Activated B cell treated with CpG ODN at 0.5 μM for 24 hours (primary cell): Measurements from ENCODE around the gene LHX2. TPM values are rescaled to one million over a fixed set of nuclear protein-coding genes. Genes with fewer than 3 reads are reported as not detected.

Source experiments
- ATAC-seq: fragments of 200-7000 bp; cut with Tn5 transposase; one replicate; pipeline ENCODE4 v1.10.0; 2021; ENCODE audit warnings: low read depth, mild to moderate bottlenecking, moderate library complexity
- CTCF ChIA-PET: fragments of 350-600 bp; sonication (Branson Sonifier 250); formaldehyde crosslinking; loops from one replicate; lab custom pipeline; 2021; ENCODE audit warnings: antibody characterized with exemption; lab: Charles Lee
- POLR2A ChIA-PET: fragments of 350-600 bp; sonication (Branson Sonifier 250); formaldehyde crosslinking; loops from one replicate; lab custom pipeline; 2021; ENCODE audit warnings: antibody characterized with exemption; lab: Charles Lee
- DNase-seq: peaks from one replicate; pipeline ENCODE4 v3.0.0; 2022
- H3K27ac Mint-ChIP-seq: one replicate; pipeline ENCODE4 v1.8.0; 2020; ENCODE audit warnings: mixed read lengths
- H3K27me3 Mint-ChIP-seq: one replicate; pipeline ENCODE4 v1.8.0; 2021; ENCODE audit warnings: mixed read lengths
- H3K36me3 Mint-ChIP-seq: one replicate; pipeline ENCODE4 v1.8.0; 2021; ENCODE audit warnings: low read depth, mixed read lengths
- H3K4me1 Mint-ChIP-seq: one replicate; pipeline ENCODE4 v1.8.0; 2021; ENCODE audit warnings: mixed read lengths
- H3K4me3 Mint-ChIP-seq: one replicate; pipeline ENCODE4 v1.8.0; 2020; ENCODE audit warnings: mild to moderate bottlenecking, mixed read lengths
- H3K9me3 Mint-ChIP-seq: one replicate; pipeline ENCODE4 v1.8.0; 2020; ENCODE audit warnings: mixed read lengths
- CTCF ChIP-seq: fragments of 200-600 bp; IDR thresholded peaks from one replicate; pipeline ENCODE4 v1.8.0; 2022; ENCODE audit warnings: antibody characterized with exemption, mild to moderate bottlenecking
- intact Hi-C: fragments of 100-400 bp; cut with micrococcal nuclease; formaldehyde crosslinking; loops from one replicate; pipeline ENCODE4 v1.15.1; 2024
- total RNA-seq: library from RNA; stranded (reverse); gene quantifications from 2 replicates; pipeline ENCODE4 v1.2.3, GENCODE V29; 2022

LHX2 gene
- total RNA-seq, 1 donor from 2014 or later, result not detected

GRCh38 chr9:124017051-124017928, 5.7 kb downstream of the LHX2 start:
- Mint-ChIP-seq H3K9me3 (peaks cover 3% of the 10 kb centered on the region), H3K4me3 (peak overlapping the region; percentile 57), H3K36me3 (no peaks in the 10 kb centered on the region), H3K27ac (peak overlapping the region; percentile 37), H3K27me3 (peaks cover 66% of the 10 kb centered on the region), H3K4me1 (peaks cover 46% of the 10 kb centered on the region)
- POLR2A ChIA-PET, result interaction anchor here (1.2 kb wide), 1 partner anchor 20 kb away, joined by 3 read pairs; no protein-coding TSS in a partner anchor
- no peak for DNase-seq
- no peak for TF ChIP-seq CTCF
- CTCF ChIA-PET, result no interaction called here
- intact Hi-C loops, result no loop called here
- no peak for ATAC-seq

GRCh38 chr9:124017929-124018729, 6.6 kb downstream of the LHX2 start:
- ChIA-PET CTCF (no interaction called here), POLR2A (interaction anchor here (0.6 to 1.2 kb wide), 2 partner anchors 20 to 327 kb away, joined by 3 to 6 read pairs; no protein-coding TSS in a partner anchor)
- no peak for DNase-seq
- Mint-ChIP-seq H3K4me3 (peak overlapping the region; percentile 55), H3K4me1 (peaks cover 43% of the 10 kb centered on the region), H3K27me3 (peaks cover 71% of the 10 kb centered on the region), H3K36me3 (no peaks in the 10 kb centered on the region), H3K9me3 (peaks cover 3% of the 10 kb centered on the region), H3K27ac (no peak overlapping the region)
- intact Hi-C loops, result no loop called here
- TF ChIP-seq CTCF, result no peak
- no peak for ATAC-seq

- TF ChIP-seq CTCF, result no peak
- Mint-ChIP-seq H3K4me3 (peak overlapping the region; percentile 55), H3K4me1 (peaks cover 36% of the 10 kb centered on the region), H3K27me3 (peaks cover 72% of the 10 kb centered on the region), H3K36me3 (no peaks in the 10 kb centered on the region), H3K27ac (no peak overlapping the region), H3K9me3 (peaks cover 3% of the 10 kb centered on the region)
- ChIA-PET POLR2A (interaction anchor here (0.6 kb wide), 2 partner anchors 8 to 328 kb away, joined by 3 to 6 read pairs; no protein-coding TSS in a partner anchor), CTCF (interaction anchor here (0.9 kb wide), 1 partner anchor 22 kb away, joined by 4 read pairs; no protein-coding TSS in a partner anchor)
- DNase-seq (no peak), ATAC-seq (no peak)
- intact Hi-C loops, result no loop called here
These were observed 7.4 kb downstream of the LHX2 start for GRCh38 chr9:124018730-124019697.

- ChIA-PET POLR2A (interaction anchor here (0.6 kb wide), 1 partner anchor 9 kb away, joined by 3 read pairs; no protein-coding TSS in a partner anchor), CTCF (no interaction called here)
- ATAC-seq (no peak), DNase-seq (peak; percentile 17)
- Mint-ChIP-seq H3K4me1 (peaks cover 36% of the 10 kb centered on the region), H3K36me3 (no peaks in the 10 kb centered on the region), H3K9me3 (peaks cover 3% of the 10 kb centered on the region), H3K4me3 (no peak overlapping the region), H3K27ac (peak overlapping the region; percentile 12), H3K27me3 (peaks cover 73% of the 10 kb centered on the region)
- intact Hi-C loops, result loop anchor here (2.0 kb wide), 1 partner anchor 13 kb away; no protein-coding TSS in a partner anchor
- TF ChIP-seq CTCF, result no peak
These were observed 8.4 kb downstream of the LHX2 start for GRCh38 chr9:124019771-124020519.
